Neutrophil (primary cell): ENCODE measurements around the gene CRB3.

ENCODE experiments used
- H3K27ac ChIP-seq: fragments of 200-600 bp; sonication (generic); 2 replicates; pipeline ENCODE4 v1.5.1; 2016; ENCODE audit warnings: mild to moderate bottlenecking, moderate library complexity
- H3K27me3 ChIP-seq: fragments of 200-600 bp; sonication (generic); 2 replicates; pipeline ENCODE4 v1.6.0; 2016; ENCODE audit warnings: mild to moderate bottlenecking
- H3K36me3 ChIP-seq: fragments of 200-600 bp; sonication (generic); 2 replicates; pipeline ENCODE4 v1.5.1; 2017
- H3K4me1 ChIP-seq, 2 experiments: fragments of 200-600 bp in 1 of 2; sonication (generic) in 1 of 2; 1 replicate in 1 of 2; 2 replicates in 1 of 2; pipeline versions ENCODE4 v1.5.1 to v1.6.1; 2013 to 2016; ENCODE audit warnings: low read depth in 1 of 2, low read length in 1 of 2, mild to moderate bottlenecking in 1 of 2, moderate library complexity in 1 of 2; ENCODE audit not compliant: control insufficient read depth in 1 of 2, insufficient read depth in 1 of 2
- H3K4me3 ChIP-seq, 2 experiments: fragments of 200-600 bp in 1 of 2; sonication (generic) in 1 of 2; 1 replicate in 1 of 2; 2 replicates in 1 of 2; pipeline ENCODE4 v1.5.1; 2013 to 2016; ENCODE audit warnings: low read depth in 1 of 2, low read length in 1 of 2, mild to moderate bottlenecking in 1 of 2, moderate library complexity in 1 of 2
- H3K9me3 ChIP-seq: fragments of 200-600 bp; sonication (generic); 2 replicates; pipeline ENCODE4 v1.5.1; 2016
- TF ChIP-seq, protein P1 (sequence below): fragments of 200-600 bp; sonication (generic); IDR thresholded peaks from 2 replicates; pipeline ENCODE4 v1.5.1; 2016; ENCODE audit warnings: antibody characterized with exemption

CRB3 gene

DNA sequence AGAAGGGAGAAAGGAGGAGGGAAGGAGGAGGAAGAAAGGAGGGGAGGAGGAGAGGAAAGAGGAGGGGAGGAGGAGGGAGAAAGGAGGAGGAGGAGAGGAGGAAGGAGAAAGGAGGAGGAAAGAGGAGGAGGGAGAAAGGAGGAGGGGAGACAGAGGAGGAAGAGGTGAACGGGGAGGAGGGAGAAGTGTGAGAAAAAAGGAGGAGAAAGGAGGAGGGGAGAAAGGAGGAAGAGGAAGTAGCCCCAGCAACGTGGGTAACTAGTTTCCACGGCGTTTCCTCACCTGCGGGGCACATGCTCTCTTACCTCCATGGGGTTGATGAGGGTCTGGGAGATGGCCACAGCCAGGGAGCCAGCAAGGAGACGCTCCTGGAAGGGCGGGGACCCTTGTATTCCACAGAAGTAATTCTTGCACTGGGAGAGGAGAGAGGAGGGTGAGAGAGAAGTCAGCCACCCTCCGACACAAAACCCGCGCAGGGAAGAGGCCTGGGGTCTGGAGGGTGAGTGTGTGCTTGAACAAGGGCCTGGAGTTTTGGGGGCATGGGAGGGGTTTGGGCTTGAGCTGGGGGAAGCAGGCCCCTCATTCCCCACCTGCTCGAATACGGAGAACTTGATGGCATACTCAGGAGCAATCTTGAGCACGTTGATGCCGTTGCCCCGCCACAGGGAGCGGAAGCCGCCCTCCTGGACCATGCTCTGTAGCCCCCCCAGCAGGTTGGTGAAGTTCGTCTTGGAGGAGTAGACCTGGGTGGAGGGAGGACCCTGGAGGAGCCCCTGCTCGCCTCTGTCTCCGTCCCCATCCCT is 34.5 kb upstream of the CRB3 start:
- Histone ChIP-seq H3K27ac (no peak overlapping the region), H3K36me3 (no peaks in the 10 kb centered on the region), H3K4me1 (peaks cover 12 to 14% of the 10 kb centered on the region in 2 experiments), H3K27me3 (no peaks in the 10 kb centered on the region), H3K9me3 (no peaks in the 10 kb centered on the region), H3K4me3 (no peak overlapping the region)
- TF ChIP-seq, protein P1, sequence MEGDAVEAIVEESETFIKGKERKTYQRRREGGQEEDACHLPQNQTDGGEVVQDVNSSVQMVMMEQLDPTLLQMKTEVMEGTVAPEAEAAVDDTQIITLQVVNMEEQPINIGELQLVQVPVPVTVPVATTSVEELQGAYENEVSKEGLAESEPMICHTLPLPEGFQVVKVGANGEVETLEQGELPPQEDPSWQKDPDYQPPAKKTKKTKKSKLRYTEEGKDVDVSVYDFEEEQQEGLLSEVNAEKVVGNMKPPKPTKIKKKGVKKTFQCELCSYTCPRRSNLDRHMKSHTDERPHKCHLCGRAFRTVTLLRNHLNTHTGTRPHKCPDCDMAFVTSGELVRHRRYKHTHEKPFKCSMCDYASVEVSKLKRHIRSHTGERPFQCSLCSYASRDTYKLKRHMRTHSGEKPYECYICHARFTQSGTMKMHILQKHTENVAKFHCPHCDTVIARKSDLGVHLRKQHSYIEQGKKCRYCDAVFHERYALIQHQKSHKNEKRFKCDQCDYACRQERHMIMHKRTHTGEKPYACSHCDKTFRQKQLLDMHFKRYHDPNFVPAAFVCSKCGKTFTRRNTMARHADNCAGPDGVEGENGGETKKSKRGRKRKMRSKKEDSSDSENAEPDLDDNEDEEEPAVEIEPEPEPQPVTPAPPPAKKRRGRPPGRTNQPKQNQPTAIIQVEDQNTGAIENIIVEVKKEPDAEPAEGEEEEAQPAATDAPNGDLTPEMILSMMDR, result no peak

- H3K36me3 ChIP-seq, result no peaks in the 10 kb centered on the region
- TF ChIP-seq, protein P1, result no peak
These were observed 32.2 kb upstream of the CRB3 start for GRCh38 chr19:6431891-6432290.

GRCh38 chr19:6433165-6433564 is 30.9 kb upstream of the CRB3 start:
- TF ChIP-seq, protein P1, result no peak
- no peak overlapping the region for H3K27ac ChIP-seq

More at GRCh38 chr19:6431891-6432290, 32.2 kb upstream of the CRB3 start:
- Histone ChIP-seq H3K27ac (no peak overlapping the region), H3K4me1 (peaks cover 5 to 6% of the 10 kb centered on the region in 2 experiments), H3K9me3 (no peaks in the 10 kb centered on the region), H3K27me3 (no peaks in the 10 kb centered on the region), H3K4me3 (no peak overlapping the region)

DNA sequence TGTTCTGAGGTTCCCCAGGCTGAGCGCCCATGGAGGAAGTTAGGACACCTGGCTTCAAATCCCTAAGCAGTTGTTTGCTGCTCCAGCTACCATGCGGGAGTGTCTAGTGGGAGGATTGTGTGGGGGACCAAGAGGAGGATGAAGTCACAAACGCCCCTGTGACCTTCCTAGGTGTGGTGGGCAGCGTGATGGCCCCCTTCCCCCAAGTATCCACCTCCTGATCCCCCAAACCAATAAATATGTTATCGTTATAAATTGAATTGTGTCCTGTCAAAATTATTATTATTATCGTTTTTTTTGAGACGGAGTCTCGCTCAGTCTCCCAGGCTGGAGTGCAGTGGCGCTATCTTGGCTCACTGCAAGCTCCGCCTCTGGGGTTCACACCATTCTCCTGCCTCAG is 30.4 kb upstream of the CRB3 start, which contains the start of gene SLC25A41:
Gene SLC25A41 (minus strand): TSS at position 101 of the 400 bp plus-strand sequence. CDS start 70 bp downstream, at position 31.
- Histone ChIP-seq H3K4me3 (no peak within 1 kb of the TSS), H3K9me3 (no peaks in the 10 kb centered on the region), H3K27ac (no peak within 1 kb of the TSS), H3K4me1 (peaks cover 5 to 6% of the 10 kb centered on the region in 2 experiments), H3K36me3 (no peaks in the 10 kb centered on the region), H3K27me3 (peaks cover 3% of the 10 kb centered on the region)
- TF ChIP-seq, protein P1, result no peak

More at GRCh38 chr19:6433165-6433564, 30.9 kb upstream of the CRB3 start:
- H3K4me3 ChIP-seq, result no peak overlapping the region
- H3K9me3 ChIP-seq, result no peaks in the 10 kb centered on the region
- peaks cover 5 to 6% of the 10 kb centered on the region in 2 experiments for H3K4me1 ChIP-seq
- no peaks in the 10 kb centered on the region for H3K27me3 ChIP-seq
- no peaks in the 10 kb centered on the region for H3K36me3 ChIP-seq

GRCh38 chr19:6439743-6440142 is 24.3 kb upstream of the CRB3 start:
- Histone ChIP-seq H3K4me1 (no peaks in the 10 kb centered on the region), H3K27me3 (peaks cover 6% of the 10 kb centered on the region), H3K9me3 (no peaks in the 10 kb centered on the region), H3K36me3 (no peaks in the 10 kb centered on the region), H3K4me3 (no peak overlapping the region), H3K27ac (no peak overlapping the region)
- TF ChIP-seq, protein P1, result no peak
